Parathyroid adenoma (tissue), 2 donors: ENCODE measurements around the gene SAP30L.

Experiments
- H2AFZ ChIP-seq: fragments of 300-600 bp; sonication (generic); one replicate; pipeline ENCODE4 v1.7.0; 2017; ENCODE audit warnings: antibody characterized with exemption, mild to moderate bottlenecking
- H3K27ac ChIP-seq: fragments of 300-600 bp; sonication (generic); one replicate; pipeline ENCODE4 v1.7.0; 2017
- H3K27me3 ChIP-seq: fragments of 300-600 bp; sonication (generic); one replicate; pipeline ENCODE4 v1.7.0; 2017; ENCODE audit warnings: low read length; ENCODE audit not compliant: control insufficient read depth, insufficient read depth
- H3K36me3 ChIP-seq: fragments of 300-600 bp; sonication (generic); one replicate; pipeline ENCODE4 v1.7.0; 2017; ENCODE audit warnings: low read length; ENCODE audit not compliant: control insufficient read depth, insufficient read depth
- H3K4me1 ChIP-seq: fragments of 300-600 bp; sonication (generic); one replicate; pipeline ENCODE4 v1.7.0; 2017; ENCODE audit warnings: control low read depth
- H3K4me2 ChIP-seq: fragments of 300-600 bp; sonication (generic); one replicate; pipeline ENCODE4 v1.7.0; 2017; ENCODE audit warnings: low read length
- H3K4me3 ChIP-seq: fragments of 300-600 bp; sonication (generic); one replicate; pipeline ENCODE4 v1.7.0; 2017; ENCODE audit warnings: low read depth, low read length
- H3K79me2 ChIP-seq: fragments of 300-600 bp; sonication (generic); one replicate; pipeline ENCODE4 v1.7.0; 2017; ENCODE audit warnings: control low read depth
- H3K9ac ChIP-seq: fragments of 300-600 bp; sonication (generic); one replicate; pipeline ENCODE4 v1.7.0; 2017; ENCODE audit warnings: mild to moderate bottlenecking
- H3K9me3 ChIP-seq: fragments of 300-600 bp; sonication (generic); one replicate; pipeline ENCODE4 v1.7.0; 2017; ENCODE audit warnings: low read length; ENCODE audit not compliant: control insufficient read depth
- TF ChIP-seq, protein P1 (sequence below): fragments of 300-600 bp; sonication (generic); IDR thresholded peaks from one replicate; pipeline ENCODE4 v1.7.0; 2017; ENCODE audit warnings: antibody characterized with exemption, mild to moderate bottlenecking
- donor health status: primary hyperparathyroidism.

The SAP30L gene

GRCh38 chr5:154480847-154481246 lies 35.0 kb downstream of the SAP30L start:
- Histone ChIP-seq H3K79me2 (no peaks in the 10 kb centered on the region), H3K27me3 (peaks cover 52% of the 10 kb centered on the region), H2AFZ (no peak overlapping the region), H3K4me2 (no peak overlapping the region), H3K9ac (no peak overlapping the region), H3K4me1 (no peaks in the 10 kb centered on the region), H3K36me3 (no peaks in the 10 kb centered on the region), H3K27ac (no peak overlapping the region), H3K4me3 (no peak overlapping the region), H3K9me3 (no peaks in the 10 kb centered on the region)
- TF ChIP-seq, protein P1, sequence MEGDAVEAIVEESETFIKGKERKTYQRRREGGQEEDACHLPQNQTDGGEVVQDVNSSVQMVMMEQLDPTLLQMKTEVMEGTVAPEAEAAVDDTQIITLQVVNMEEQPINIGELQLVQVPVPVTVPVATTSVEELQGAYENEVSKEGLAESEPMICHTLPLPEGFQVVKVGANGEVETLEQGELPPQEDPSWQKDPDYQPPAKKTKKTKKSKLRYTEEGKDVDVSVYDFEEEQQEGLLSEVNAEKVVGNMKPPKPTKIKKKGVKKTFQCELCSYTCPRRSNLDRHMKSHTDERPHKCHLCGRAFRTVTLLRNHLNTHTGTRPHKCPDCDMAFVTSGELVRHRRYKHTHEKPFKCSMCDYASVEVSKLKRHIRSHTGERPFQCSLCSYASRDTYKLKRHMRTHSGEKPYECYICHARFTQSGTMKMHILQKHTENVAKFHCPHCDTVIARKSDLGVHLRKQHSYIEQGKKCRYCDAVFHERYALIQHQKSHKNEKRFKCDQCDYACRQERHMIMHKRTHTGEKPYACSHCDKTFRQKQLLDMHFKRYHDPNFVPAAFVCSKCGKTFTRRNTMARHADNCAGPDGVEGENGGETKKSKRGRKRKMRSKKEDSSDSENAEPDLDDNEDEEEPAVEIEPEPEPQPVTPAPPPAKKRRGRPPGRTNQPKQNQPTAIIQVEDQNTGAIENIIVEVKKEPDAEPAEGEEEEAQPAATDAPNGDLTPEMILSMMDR: no peak

GRCh38 chr5:154481584-154482381 lies 36.0 kb downstream of the SAP30L start:
- H3K9me3 ChIP-seq: no peaks in the 10 kb centered on the region
- H3K27me3 ChIP-seq: peaks cover 47% of the 10 kb centered on the region
- no peak overlapping the region for H3K4me2 ChIP-seq
- TF ChIP-seq, protein P1: no peak
- H3K36me3 ChIP-seq: no peaks in the 10 kb centered on the region
- H3K4me1 ChIP-seq: no peaks in the 10 kb centered on the region
- no peak overlapping the region for H2AFZ ChIP-seq
- H3K9ac ChIP-seq: no peak overlapping the region
- no peaks in the 10 kb centered on the region for H3K79me2 ChIP-seq
- no peak overlapping the region for H3K4me3 ChIP-seq
- no peak overlapping the region for H3K27ac ChIP-seq

GRCh38 chr5:154482528-154483449 lies 37.0 kb downstream of the SAP30L start:
- no peaks in the 10 kb centered on the region for H3K36me3 ChIP-seq
- H3K27ac ChIP-seq: no peak overlapping the region
- no peak overlapping the region for H3K4me3 ChIP-seq
- no peak overlapping the region for H3K9ac ChIP-seq
- H3K9me3 ChIP-seq: no peaks in the 10 kb centered on the region
- H3K4me1 ChIP-seq: no peaks in the 10 kb centered on the region
- peaks cover 47% of the 10 kb centered on the region for H3K27me3 ChIP-seq
- H2AFZ ChIP-seq: no peak overlapping the region
- no peak overlapping the region for H3K4me2 ChIP-seq
- no peaks in the 10 kb centered on the region for H3K79me2 ChIP-seq
- TF ChIP-seq, protein P1: no peak

- Histone ChIP-seq H3K79me2 (no peaks in the 10 kb centered on the region), H3K9me3 (no peaks in the 10 kb centered on the region), H3K9ac (no peak overlapping the region), H3K27me3 (peaks cover 48% of the 10 kb centered on the region), H3K27ac (no peak overlapping the region), H2AFZ (no peak overlapping the region), H3K4me3 (no peak overlapping the region), H3K36me3 (no peaks in the 10 kb centered on the region), H3K4me1 (no peaks in the 10 kb centered on the region), H3K4me2 (no peak overlapping the region)
- TF ChIP-seq, protein P1: no peak
These were observed 38.0 kb downstream of the SAP30L start for GRCh38 chr5:154483654-154484392.
